K562 (cell line): ENCODE data around the gene ASCC1. TPM values are rescaled to one million over a fixed set of nuclear protein-coding genes. Genes with fewer than 3 reads are reported as not detected.
A peak's percentile ranks its signal among the peaks of the same experiment; 100 is the strongest.

Source experiments
- ATAC-seq: fragments of 200-7000 bp; cut with Tn5 transposase; 3 replicates; pipeline ENCODE4 v1.9.1; 2020; ENCODE audit warnings: moderate library complexity
- BruUV-seq: library from RNA; stranded (reverse); fragments of 400-500 nt; replicated peaks from 2 replicates; lab custom pipeline; 2021; lab: Mats Ljungman, UMichigan
- CTCF ChIA-PET: fragments of 300-600 bp; formaldehyde crosslinking; extraction: SDS; loops from one replicate; lab custom pipeline; 2021; ENCODE audit warnings: low intra/inter-chr PET ratio; lab: Yijun Ruan, JAX
- POLR2A ChIA-PET: fragments of 300-600, 350-650 bp; sonication (Branson Sonifier 250); formaldehyde crosslinking; extraction: SDS; loops from one replicate; lab custom pipeline; 2021; ENCODE audit warnings: antibody characterized with exemption, inconsistent platforms; lab: Yijun Ruan, JAX
- DNase-seq, 4 experiments: peaks; one replicate each; pipeline versions ENCODE4 v3.0.0 to v3.0.0-alpha.2; 2011 to 2018; ENCODE audit warnings: low spot score in 3 of 4, mixed read lengths in 3 of 4; ENCODE audit errors: extremely low read depth in 1 of 4
- FAIRE-seq: peaks from 2 replicates; lab custom pipeline; 2011; peaks lifted over from hg19 to GRCh38; lab: Jason Lieb, UNC
- H2AFZ ChIP-seq: 2 replicates; pipeline ENCODE4 v1.6.0; 2011; ENCODE audit warnings: low read depth, low read length, control low read depth, inconsistent platforms
- H3K27ac ChIP-seq: fragments of 200-600 bp; 3 replicates; pipeline ENCODE4 v1.8.0; 2011; ENCODE audit warnings: low read depth, mild to moderate bottlenecking, control low read depth, inconsistent platforms, low read length, moderate library complexity, mixed read lengths; ENCODE audit errors: extremely low read depth
- H3K27me3 ChIP-seq, 2 experiments: fragments of 300-600 bp in 1 of 2; 2 replicates in 1 of 2; 3 replicates in 1 of 2; pipeline versions ENCODE4 v1.6.0 to v1.8.0; 2011; ENCODE audit warnings: inconsistent platforms in 2 of 2, low read length in 2 of 2, mild to moderate bottlenecking in 1 of 2, mixed read lengths in 1 of 2, moderate library complexity in 1 of 2; ENCODE audit not compliant: control insufficient read depth in 2 of 2, insufficient read depth in 2 of 2
- H3K36me3 ChIP-seq: fragments of 300-600 bp; 3 replicates; pipeline ENCODE4 v1.8.0; 2011; ENCODE audit warnings: mild to moderate bottlenecking, low read length, inconsistent platforms; ENCODE audit not compliant: control insufficient read depth, insufficient read depth
- H3K4me1 ChIP-seq, 2 experiments: fragments of 200-600 bp in 1 of 2; replicated peaks in 1 of 2; 2 replicates in 1 of 2; 3 replicates in 1 of 2; pipeline versions ENCODE4 v1.5.1 to v1.8.0; 2011; ENCODE audit warnings: inconsistent platforms in 2 of 2, low read length in 2 of 2, mild to moderate bottlenecking in 1 of 2, mixed read lengths in 1 of 2, moderate library complexity in 1 of 2; ENCODE audit not compliant: control insufficient read depth in 2 of 2, insufficient read depth in 2 of 2
- H3K4me2 ChIP-seq: 2 replicates; pipeline ENCODE4 v1.6.1; 2011; ENCODE audit warnings: low read length, control low read depth, inconsistent platforms, mixed read lengths; ENCODE audit not compliant: insufficient read depth
- H3K4me3 ChIP-seq: fragments of 200-600 bp; sonication (generic), shearing (Covaris generic); 2 replicates; pipeline ENCODE4 v1.5.1; 2016; ENCODE audit warnings: control low read depth, inconsistent platforms
- H3K79me2 ChIP-seq: fragments of 200-600 bp; 3 replicates; pipeline ENCODE4 v1.8.0; 2011; ENCODE audit warnings: low read length, inconsistent platforms; ENCODE audit not compliant: control insufficient read depth, insufficient read depth
- H3K9ac ChIP-seq, 2 experiments: 2 replicates each; pipeline versions ENCODE4 v1.6.0 to v1.6.1; 2011; ENCODE audit warnings: low read depth in 2 of 2, low read length in 2 of 2, control low read depth in 1 of 2, inconsistent platforms in 1 of 2, mild to moderate bottlenecking in 1 of 2, mixed read lengths in 1 of 2; ENCODE audit not compliant: insufficient read depth in 1 of 2
- H3K9me1 ChIP-seq: one replicate; pipeline ENCODE4 v1.6.0; 2011; ENCODE audit warnings: inconsistent platforms, mild to moderate bottlenecking, low read length, moderate library complexity; ENCODE audit not compliant: control insufficient read depth, insufficient read depth
- H3K9me3 ChIP-seq: replicated peaks from 2 replicates; pipeline ENCODE4 v1.5.1; 2011; ENCODE audit warnings: low read depth, low read length, inconsistent platforms; ENCODE audit not compliant: control insufficient read depth, insufficient read depth
- H4K20me1 ChIP-seq: replicated peaks from 2 replicates; pipeline ENCODE4 v1.6.1; 2011; ENCODE audit warnings: low read length, inconsistent platforms, mixed read lengths; ENCODE audit not compliant: control insufficient read depth, insufficient read depth
- BCL6 ChIP-seq: fragments of 250-450 bp; sonication (Bioruptor Pico); IDR thresholded peaks from 2 replicates; pipeline ENCODE4 v1.4.0; 2020
- CGGBP1 ChIP-seq: fragments of 250-450 bp; sonication (Bioruptor Pico); IDR thresholded peaks from 2 replicates; pipeline ENCODE4 v1.9.0; 2021; ENCODE audit warnings: mild to moderate bottlenecking
- COPS2 ChIP-seq: fragments of 450-650 bp; conservative IDR thresholded peaks from 2 replicates; pipeline ENCODE4 v1.6.1; 2016; ENCODE audit warnings: mild to moderate bottlenecking, moderate library complexity
- FOSL1 ChIP-seq: fragments of 200-800 bp; sonication (Bioruptor generic); conservative IDR thresholded peaks from 2 replicates; pipeline ENCODE4 v1.6.1; 2016; ENCODE audit warnings: missing genetic modification characterization, missing compliant biosample characterization
- GATAD2B ChIP-seq: fragments of 450-650 bp; IDR thresholded peaks from 2 replicates; pipeline ENCODE4 v1.6.1; 2017; ENCODE audit warnings: mild to moderate bottlenecking, borderline replicate concordance
- HEY1 ChIP-seq: fragments of 250-450 bp; sonication (Bioruptor Pico); IDR thresholded peaks from 2 replicates; pipeline ENCODE4 v1.5.0; 2020; ENCODE audit warnings: mild to moderate bottlenecking, moderate library complexity, borderline replicate concordance
- HSF4 ChIP-seq: fragments of 250-450 bp; sonication (Bioruptor Pico); IDR thresholded peaks from 2 replicates; pipeline ENCODE4 v2.1.2; 2022; ENCODE audit warnings: mild to moderate bottlenecking, moderate library complexity, borderline replicate concordance
- NFIX ChIP-seq: fragments of 250-450 bp; sonication (Bioruptor Pico); IDR thresholded peaks from 2 replicates; pipeline ENCODE4 v1.4.0; 2020; ENCODE audit warnings: low read depth, mild to moderate bottlenecking, moderate library complexity
- PRMT5 ChIP-seq: sonication (generic); formaldehyde crosslinking; IDR thresholded peaks from 2 replicates; pipeline ENCODE4 v1.5.0; 2020; ENCODE audit warnings: missing genetic modification reagents
- ZNF143 ChIP-seq: sonication (generic); formaldehyde crosslinking; IDR thresholded peaks from 2 replicates; pipeline ENCODE4 v1.9.0; 2022; ENCODE audit warnings: mild to moderate bottlenecking, missing genetic modification reagents
- ZNF324 ChIP-seq: fragments of 250-450 bp; sonication (Bioruptor Pico); IDR thresholded peaks from 2 replicates; pipeline ENCODE4 v1.4.0; 2020; ENCODE audit warnings: mild to moderate bottlenecking
- ZNF395 ChIP-seq: fragments of 200-800 bp; sonication (Bioruptor generic); IDR thresholded peaks from 2 replicates; pipeline ENCODE4 v1.6.1; 2017; ENCODE audit warnings: missing genetic modification characterization, missing compliant biosample characterization
- WGBS: fragments of 100-300 bp; shearing (Covaris generic); methylation state at CpG from one replicate; pipeline ENCODE4 v1.1.6; 2016; ENCODE audit warnings: low coverage, mixed read lengths; ENCODE audit not compliant: insufficient coverage; ENCODE audit errors: missing lambda C conversion rate; 5-methylcytosine and 5-hydroxymethylcytosine counted together
- in situ Hi-C: fragments of 300-500 bp; cut with MboI; formaldehyde crosslinking; loops from 4 replicates; pipeline ENCODE4 v1.15.0; 2018; ENCODE audit warnings: inconsistent platforms, mixed read lengths
- intact Hi-C: fragments of 100-400 bp; cut with micrococcal nuclease; formaldehyde crosslinking; loops from 2 replicates; pipeline ENCODE4 v1.14.2; 2022
- polyA plus RNA-seq, 8 experiments: library from polyadenylated mRNA; depleted of rRNA in 4 of 8; stranded (reverse) in 5 of 8; unstranded in 3 of 8; fragments of >200 nt; fragmentation: Nextera tagmentation in 2 of 8; fragmentation: Illumina TruSeq in 1 of 8; extraction: Ambion mirVana in 2 of 8; extraction: Trizol in 1 of 8; gene quantifications; 2 replicates each; pipeline versions ENCODE4 v1.2.1 to v1.2.3, GENCODE V29; 2011 to 2014; ENCODE audit warnings: inconsistent platforms in 1 of 8, missing spikeins in 1 of 8
- total RNA-seq, 7 experiments: library from RNA; depleted of rRNA in 6 of 7; stranded (reverse); fragments of >200 nt in 6 of 7; fragmentation: Illumina TruSeq in 2 of 7; extraction: Trizol in 2 of 7; gene quantifications; 2 replicates each; pipeline versions ENCODE4 v1.2.1 to v1.2.3, GENCODE V29; 2011 to 2021; ENCODE audit warnings: low replicate concordance in 1 of 7

The ASCC1 gene
- total and polyA plus RNA-seq, 9 of the 15 experiments (the other 6 are each of a cell fraction or from before 2014, with no cell fraction given), result 31.7 to 73.3 (median 52.8) TPM

GRCh38 chr10:72068126-72068765 is 147.8 kb downstream of the ASCC1 start (continued):
- TF ChIP-seq ZNF143, result no peak
- no peak for TF ChIP-seq ZNF324 (CRISPR knock-in tag)
- TF ChIP-seq FOSL1 (tag), result no peak
- TF ChIP-seq HEY1 (CRISPR knock-in tag), result no peak
- no peak for TF ChIP-seq BCL6 (CRISPR knock-in tag)
- TF ChIP-seq NFIX, result no peak
- TF ChIP-seq, all 486 proteins: peak for 0

- CTCF ChIA-PET, result no interaction called here
- Histone ChIP-seq H3K4me1 (peaks cover 0 to 18% of the 10 kb centered on the region in 2 experiments; a peak in 1 of 5 replicates), H3K27me3 (peaks cover 8 to 15% of the 10 kb centered on the region in 2 experiments; a peak in 4 of 5 replicates), H3K4me2 (no peak overlapping the region), H3K36me3 (no peaks in the 10 kb centered on the region), H2AFZ (peak overlapping the region; percentile 30; the same call in 1 of the 2 replicates), H3K9me1 (peaks cover 5% of the 10 kb centered on the region), H3K27ac (no peak overlapping the region), H3K9ac (0 out of 4 replicates have a peak overlapping the region, but pooled peaks of 1 of the 2 experiments have one; percentile 1), H4K20me1 (no peaks in the 10 kb centered on the region), H3K9me3 (no peaks in the 10 kb centered on the region), H3K79me2 (no peaks in the 10 kb centered on the region), H3K4me3 (no peak overlapping the region)
- no peak for TF ChIP-seq GATAD2B
- no peak for TF ChIP-seq ZNF395 (CRISPR knock-in tag)
- TF ChIP-seq HSF4 (CRISPR knock-in tag), result no peak
- TF ChIP-seq COPS2, result no peak
- TF ChIP-seq PRMT5 (CRISPR knock-in tag), result no peak
- TF ChIP-seq CGGBP1 (CRISPR knock-in tag), result no peak
- in situ Hi-C loops (loop anchor here (10.0 kb wide), 1 partner anchor 267 kb away; no protein-coding TSS in a partner anchor), intact Hi-C loops (no loop called here)
- WGBS, result 10% methylated on average over 13 of the region's 13 CpGs
- DNase-seq (no peak), FAIRE-seq (no peak), ATAC-seq (peak; percentile 7; the same call in 2 of the 3 replicates)
- no TSS peak for BruUV-seq
- POLR2A ChIA-PET, result interaction anchor here (0.5 to 1.3 kb wide), 12 partner anchors 9 to 266 kb away, joined by 3 to 5 read pairs (median 3); no protein-coding TSS in a partner anchor
These were observed 148.5 kb downstream of the ASCC1 start for GRCh38 chr10:72067463-72068125.
